B cell (primary cell): Measurements from ENCODE around the gene EIF3B.

Source experiments
- CTCF ChIP-seq: fragments of 200-600 bp; IDR thresholded peaks from one replicate; pipeline ENCODE4 v1.8.0; 2022; ENCODE audit warnings: antibody characterized with exemption, mild to moderate bottlenecking
- EZH2 ChIP-seq: IDR thresholded peaks from 2 replicates; pipeline ENCODE4 v1.6.1; 2012; ENCODE audit warnings: borderline replicate concordance, low read depth, mild to moderate bottlenecking, moderate library complexity, low read length; ENCODE audit not compliant: insufficient read depth, poor library complexity, severe bottlenecking

GRCh38 chr7:2331707-2332106 lies 22.9 kb upstream of the EIF3B start:
- no peak for TF ChIP-seq CTCF
- no peak for TF ChIP-seq EZH2
